HG03045 (cell line): Measurements from ENCODE around the gene INPP5E.

Experiments
- ATAC-seq: cut with Tn5 transposase; IDR thresholded peaks from one replicate; pipeline ENCODE4 v1.9.1; 2021; ENCODE audit warnings: mild to moderate bottlenecking, moderate library complexity; ENCODE audit not compliant: unreplicated experiment

Gene INPP5E

GRCh38 chr9:136451221-136451877 is 11.7 kb upstream of the INPP5E start:
- ATAC-seq = no peak

- no peak for ATAC-seq
Observed at GRCh38 chr9:136448655-136449054, 9.0 kb upstream of the INPP5E start.

- no peak for ATAC-seq
Observed at GRCh38 chr9:136447173-136447778, 7.6 kb upstream of the INPP5E start.

- ATAC-seq = no peak
Observed at GRCh38 chr9:136445799-136446198, 6.2 kb upstream of the INPP5E start.

GRCh38 chr9:136444102-136444501 is 4.5 kb upstream of the INPP5E start:
- no peak for ATAC-seq

GRCh38 chr9:136443687-136444086 is 4.0 kb upstream of the INPP5E start:
- ATAC-seq = no peak

- no peak for ATAC-seq
Observed at GRCh38 chr9:136443087-136443486, 3.4 kb upstream of the INPP5E start.

GRCh38 chr9:136442265-136442664 is 2.6 kb upstream of the INPP5E start:
- ATAC-seq = no peak

- no peak for ATAC-seq
Observed at GRCh38 chr9:136441681-136442245, 2.1 kb upstream of the INPP5E start.

- no peak for ATAC-seq
Observed at GRCh38 chr9:136441191-136441680, 1.6 kb upstream of the INPP5E start.

- ATAC-seq = peak; percentile 38
Observed at GRCh38 chr9:136438548-136439480, 831 bp downstream of the INPP5E start.

- ATAC-seq = no peak
Observed at GRCh38 chr9:136437839-136438547, 1.7 kb downstream of the INPP5E start.

GRCh38 chr9:136437430-136437829 is 2.2 kb downstream of the INPP5E start:
- no peak for ATAC-seq

- no peak for ATAC-seq
Observed at GRCh38 chr9:136436055-136436634, 3.5 kb downstream of the INPP5E start.

- ATAC-seq = no peak
Observed at GRCh38 chr9:136434580-136435169, 5.0 kb downstream of the INPP5E start.

GRCh38 chr9:136433849-136434579 is 5.6 kb downstream of the INPP5E start:
- no peak for ATAC-seq

GRCh38 chr9:136433043-136433715 is 6.5 kb downstream of the INPP5E start:
- ATAC-seq = no peak

- no peak for ATAC-seq
Observed at GRCh38 chr9:136432591-136432990, 7.1 kb downstream of the INPP5E start.
